ENCODE measurements around the gene HIBCH.
"Not testable (repeated sequence)": the region's sequence is repeated elsewhere in the genome, so short reads cannot be mapped to it uniquely, and the experiment has no call there.

HIBCH gene

GRCh38 chr2:190222745-190223144 lies 96.9 kb downstream of the HIBCH start:
- DNase-seq: not testable (repeated sequence)

DNA sequence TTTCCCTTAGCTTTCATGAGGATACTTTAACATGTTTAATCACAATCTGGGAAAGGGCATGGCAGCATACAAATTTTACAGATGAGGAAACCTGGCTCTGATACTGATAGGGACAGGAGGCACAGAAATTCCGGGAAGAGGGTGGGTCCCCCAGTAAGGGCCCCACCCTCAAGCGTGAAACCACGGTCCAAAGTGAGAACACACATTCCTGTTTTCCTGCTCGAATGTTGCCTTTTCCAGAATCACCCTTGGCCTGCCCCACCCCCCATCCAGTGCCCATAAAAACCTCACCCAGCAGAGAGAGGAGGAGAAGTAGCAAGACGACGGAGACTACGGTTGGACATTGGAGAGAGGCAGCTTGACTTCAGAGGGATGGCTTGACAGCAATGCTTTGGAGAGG lies 98.2 kb downstream of the HIBCH start:
- no peak for DNase-seq

DNA sequence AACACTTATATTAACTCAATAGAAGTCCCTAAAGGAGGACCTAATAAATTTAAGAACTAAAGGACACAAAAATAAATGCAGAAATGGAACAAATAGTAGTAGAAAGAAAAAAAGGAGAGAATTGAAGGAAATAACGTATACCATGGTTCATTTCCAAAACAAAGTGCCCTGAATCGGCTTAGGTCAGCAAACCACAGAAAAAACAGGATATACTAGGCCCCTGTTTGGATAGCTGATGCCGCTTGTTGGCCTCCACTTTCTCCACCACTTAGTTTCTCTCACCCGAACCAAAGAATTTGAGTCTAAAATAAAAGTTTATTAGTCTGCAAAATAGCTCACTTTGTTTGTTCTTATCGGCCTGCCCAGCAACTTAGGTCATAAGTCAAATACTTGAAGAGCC lies 100.4 kb downstream of the HIBCH start:
- DNase-seq: no peak

- DNase-seq: no peak
Observed at GRCh38 chr2:190217616-190218015, 102.0 kb downstream of the HIBCH start.

GRCh38 chr2:190216829-190217228 lies 102.8 kb downstream of the HIBCH start:
- DNase-seq: no peak

DNA sequence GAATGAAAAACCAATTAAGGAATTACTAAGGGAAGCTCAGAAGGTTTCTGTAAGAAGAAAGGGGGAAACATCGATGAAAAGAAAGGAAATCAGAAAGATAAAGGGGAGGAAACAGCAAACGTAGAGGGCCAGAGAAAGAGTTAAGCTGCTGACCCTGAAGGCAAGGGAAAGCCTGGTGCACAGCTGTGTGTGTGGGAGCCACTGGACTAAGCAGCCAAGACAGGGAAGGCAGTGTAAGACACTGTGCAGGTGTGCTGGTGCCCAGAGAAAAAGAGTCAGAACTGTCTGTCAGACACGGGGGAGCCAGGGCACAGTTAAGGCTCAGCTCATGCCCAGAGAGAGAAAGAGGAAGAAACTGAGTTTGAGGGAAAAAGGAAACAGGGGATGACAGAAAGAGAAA lies 104.0 kb downstream of the HIBCH start:
- no peak for DNase-seq

DNA sequence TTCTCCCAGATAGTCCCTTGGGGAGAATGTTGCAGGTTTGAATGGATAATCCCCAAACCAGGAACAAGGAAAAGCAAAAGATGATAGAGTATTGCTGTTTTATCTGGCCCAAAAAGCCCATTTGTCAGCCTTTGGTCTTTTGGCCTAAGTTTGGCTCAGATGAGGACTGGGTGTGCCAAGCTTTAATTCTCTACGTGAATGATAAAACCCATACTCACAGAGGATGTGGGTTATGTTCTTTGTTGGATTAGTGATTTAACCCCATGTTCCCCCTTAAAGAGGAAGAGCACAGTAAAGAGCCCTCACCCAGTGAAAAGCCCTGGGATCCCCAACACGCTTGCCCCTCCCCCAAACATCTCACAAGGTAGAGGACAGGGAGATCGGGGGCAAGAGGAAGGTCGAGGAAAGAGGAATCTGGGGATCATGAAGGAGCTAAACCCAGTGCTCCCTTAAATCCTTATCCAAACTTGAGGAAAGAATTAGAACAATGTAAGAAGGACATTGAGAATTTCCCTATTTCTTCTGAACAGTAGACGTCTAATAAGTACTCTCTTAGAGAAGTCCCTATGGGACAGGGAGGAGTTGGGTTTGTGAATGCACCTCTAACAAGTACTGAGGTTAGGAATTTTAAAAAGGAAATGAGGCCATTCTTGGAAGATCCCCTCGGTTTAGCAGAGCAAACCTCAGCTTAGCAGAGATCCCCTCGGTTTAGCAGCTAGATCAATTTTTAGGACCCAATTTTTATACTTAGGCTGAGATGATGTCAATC lies 105.0 kb downstream of the HIBCH start:
- no peak for DNase-seq

DNA sequence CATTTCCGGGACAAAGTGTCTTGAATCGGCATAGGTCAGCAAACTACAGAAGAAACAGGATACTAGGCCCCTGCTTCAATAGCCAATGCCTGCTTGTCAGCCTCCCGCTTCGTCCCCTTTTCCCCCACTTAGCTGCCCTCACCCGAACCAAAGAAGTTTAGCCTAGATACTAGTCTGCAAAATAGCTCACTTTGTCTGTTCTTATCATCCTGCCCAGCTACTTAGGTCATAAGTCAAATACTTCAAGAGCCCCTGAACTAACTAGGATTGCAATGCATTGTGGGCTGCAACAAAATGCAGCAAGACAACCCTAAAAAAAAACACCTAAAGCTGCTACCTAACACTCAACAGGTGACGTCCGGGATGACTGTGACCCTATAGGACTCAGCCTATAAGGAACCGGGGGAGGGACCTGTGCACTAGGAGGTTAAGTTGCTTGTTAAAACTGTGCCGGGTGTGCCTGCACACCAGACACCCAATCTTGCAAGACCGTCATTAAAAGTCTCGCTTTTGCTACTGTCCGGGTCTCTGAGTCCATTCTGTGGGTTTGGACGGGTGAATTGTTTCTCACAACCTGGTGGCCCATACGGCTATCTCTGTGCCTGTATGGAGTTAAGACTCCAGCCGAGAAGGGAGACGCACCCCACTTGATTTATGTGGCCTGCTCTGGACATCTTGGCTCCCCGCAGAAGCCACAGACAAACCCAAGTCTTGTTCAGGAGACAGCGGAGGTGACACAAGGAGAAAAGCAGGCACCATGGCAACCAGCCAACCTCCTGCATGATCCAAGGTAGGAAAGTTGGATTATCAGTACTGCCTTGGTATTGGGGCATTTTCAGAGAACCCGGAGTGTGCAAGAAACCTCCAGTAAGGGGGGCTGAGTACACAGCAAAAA lies 105.9 kb downstream of the HIBCH start:
- DNase-seq: no peak

GRCh38 chr2:190210471-190210870 lies 109.2 kb downstream of the HIBCH start:
- no peak for DNase-seq

GRCh38 chr2:190209559-190209958 lies 110.1 kb downstream of the HIBCH start:
- DNase-seq: no peak

DNA sequence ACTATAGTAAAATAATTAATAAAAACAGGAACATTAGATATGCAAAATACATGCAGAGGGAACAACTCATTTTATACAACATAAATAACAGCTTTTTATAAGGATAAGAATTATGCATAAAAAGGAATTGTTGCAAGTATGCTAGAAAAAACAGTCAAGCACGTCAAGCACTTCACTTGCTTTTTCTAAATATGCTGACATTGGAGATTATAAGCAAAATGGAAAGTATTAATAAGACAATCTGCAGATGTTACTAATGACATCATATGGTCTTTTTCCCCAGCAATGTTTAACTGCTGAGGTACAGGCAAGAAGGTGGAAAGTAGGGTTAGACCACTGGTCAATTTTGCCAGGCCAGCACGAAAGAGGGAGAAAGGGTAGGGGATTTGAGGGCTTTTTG lies 111.7 kb downstream of the HIBCH start:
- DNase-seq: no peak

- DNase-seq: no peak
Observed at GRCh38 chr2:190205657-190206056, 114.0 kb downstream of the HIBCH start.

DNA sequence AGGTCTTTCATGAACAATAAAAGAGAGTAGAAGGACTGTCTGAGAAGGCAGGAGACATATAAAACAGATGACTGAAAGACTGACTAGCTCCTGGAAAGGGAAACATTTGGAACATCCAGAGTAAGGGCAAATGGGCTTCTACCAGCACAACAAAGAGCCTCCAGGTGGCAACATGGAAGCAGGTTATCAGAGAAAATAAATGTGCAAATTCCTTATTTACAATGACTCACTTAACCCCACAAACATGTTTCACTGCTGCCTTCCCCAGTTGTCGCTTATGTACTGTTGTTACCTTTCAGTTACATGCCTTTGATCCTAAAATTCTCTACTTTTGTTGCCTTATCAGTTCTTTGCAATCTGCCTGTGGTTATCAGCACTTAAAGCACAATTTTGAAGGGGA lies 117.0 kb downstream of the HIBCH start:
- DNase-seq: no peak

DNA sequence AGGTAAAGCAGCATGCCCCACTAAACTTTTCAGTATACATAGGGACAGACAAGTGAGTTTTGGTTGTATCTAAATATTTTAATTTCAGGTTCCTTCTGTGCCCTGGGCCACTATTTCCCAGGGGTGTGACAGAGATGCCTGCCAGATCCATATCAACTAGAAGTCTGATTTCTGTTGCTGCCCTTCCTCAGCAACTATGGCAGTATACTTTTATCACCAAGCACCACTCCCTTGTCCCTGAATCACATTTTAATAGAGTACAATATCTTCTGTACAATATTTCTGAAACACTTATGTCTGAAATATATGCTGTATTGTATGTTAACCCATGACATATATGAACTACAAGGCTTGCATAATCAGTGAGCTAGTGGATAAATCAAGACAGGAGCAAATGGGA lies 117.6 kb downstream of the HIBCH start:
- no peak for DNase-seq

DNA sequence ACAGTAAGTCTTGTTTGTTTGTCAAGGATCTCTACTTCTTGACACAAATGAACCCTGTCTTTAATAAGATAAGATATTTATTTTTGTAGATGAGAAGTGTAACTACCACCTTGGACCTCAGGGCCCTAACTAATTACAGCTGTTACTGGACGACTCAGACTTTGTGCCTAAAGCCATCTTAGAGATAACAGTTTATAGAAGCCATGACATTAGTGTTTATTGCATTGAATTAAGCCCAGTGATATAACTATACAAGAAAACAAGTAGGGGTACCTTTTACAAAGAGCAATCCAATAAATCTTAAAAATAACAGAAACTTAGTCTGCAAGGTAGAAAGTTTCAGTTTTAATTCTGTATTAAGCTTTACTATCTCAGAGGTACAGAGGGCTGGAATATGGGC lies 119.0 kb downstream of the HIBCH start:
- DNase-seq: no peak

DNA sequence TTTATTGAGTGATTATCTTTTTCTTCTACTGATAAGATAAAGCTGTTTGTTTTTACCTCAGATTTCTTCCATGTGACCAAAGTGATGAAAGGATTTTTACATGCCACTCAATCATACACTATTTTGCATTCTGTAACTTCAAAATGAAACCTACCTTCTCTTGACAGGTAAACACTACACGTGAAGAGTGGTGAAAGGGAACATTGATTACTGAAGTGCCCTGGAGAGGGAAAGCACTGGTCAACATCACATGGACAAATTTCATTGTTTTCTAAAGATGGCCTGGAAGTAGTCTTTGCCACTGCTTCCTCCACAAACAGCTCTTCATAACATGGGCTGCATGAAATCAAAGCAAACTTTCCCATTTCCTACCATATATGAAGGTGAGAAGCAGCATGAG lies 120.1 kb downstream of the HIBCH start:
- no peak for DNase-seq

DNA sequence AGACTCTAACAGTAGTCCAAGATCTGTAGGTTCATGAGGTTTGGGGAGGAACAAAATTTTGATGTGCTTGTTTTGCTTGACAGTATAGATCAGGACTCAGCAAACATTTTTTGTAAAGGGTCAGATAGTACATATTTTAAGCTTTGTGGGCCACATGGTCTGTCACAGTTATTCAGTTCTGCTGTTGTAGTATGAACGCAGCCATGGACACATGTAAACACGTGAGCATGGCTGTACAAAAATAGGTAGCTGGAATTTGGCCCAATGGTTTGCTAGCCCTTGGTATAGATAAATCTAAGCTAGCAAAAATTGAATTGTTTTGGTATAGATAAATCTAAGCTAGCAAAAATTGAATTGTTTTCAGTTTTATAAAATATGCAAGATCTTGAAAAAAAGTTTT lies 120.5 kb downstream of the HIBCH start:
- DNase-seq: no peak

DNA sequence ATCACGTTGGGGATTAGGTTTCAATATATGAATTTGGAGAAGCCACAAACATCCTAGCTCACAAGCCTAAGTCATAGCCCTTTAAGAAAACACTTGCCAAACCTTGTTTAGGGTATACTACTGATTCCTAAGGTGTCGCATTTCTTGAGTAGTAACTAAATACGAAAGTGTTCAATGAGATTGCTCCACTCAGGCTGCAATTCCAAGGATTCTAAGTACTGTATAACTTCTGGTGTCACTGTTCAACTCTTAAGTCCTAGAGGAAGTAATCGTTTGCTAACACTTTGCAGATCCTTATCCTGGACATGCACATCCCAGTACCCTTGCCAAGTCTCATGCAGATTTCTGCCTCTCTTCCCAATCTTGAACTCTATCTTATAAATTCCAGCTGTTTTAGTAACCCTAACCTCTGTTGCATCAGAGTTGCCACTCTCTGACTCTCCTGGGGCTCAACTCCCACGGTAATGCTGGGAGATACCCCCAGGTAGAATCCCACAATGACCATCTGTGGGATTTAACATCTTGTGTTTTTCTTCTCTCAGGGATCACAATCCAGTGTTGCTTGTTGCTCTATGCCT lies 122.4 kb downstream of the HIBCH start:
- DNase-seq: no peak

- DNase-seq: no peak
Observed at GRCh38 chr2:190190507-190191162, 129.0 kb downstream of the HIBCH start.

GRCh38 chr2:190188289-190188688 lies 131.3 kb downstream of the HIBCH start:
- no peak for DNase-seq

DNA sequence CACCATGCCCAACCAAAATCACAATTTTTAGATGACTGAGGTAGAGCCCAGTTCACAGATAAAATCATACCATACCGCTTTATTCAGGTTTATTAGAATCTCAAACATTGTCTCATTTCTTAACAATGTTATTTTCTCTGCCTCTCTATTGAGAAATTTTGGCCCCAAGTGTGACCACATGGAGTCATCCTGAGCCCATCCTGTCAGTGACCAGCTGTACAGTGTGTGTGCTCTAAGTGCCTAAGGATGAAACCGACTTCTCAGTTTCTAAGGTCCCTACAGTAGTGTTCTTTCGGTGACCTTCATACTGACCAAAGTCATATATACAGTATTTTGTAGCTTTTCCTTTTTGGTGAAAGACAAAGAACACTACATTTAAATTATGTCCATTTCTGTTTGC lies 133.4 kb downstream of the HIBCH start:
- no peak for DNase-seq

DNA sequence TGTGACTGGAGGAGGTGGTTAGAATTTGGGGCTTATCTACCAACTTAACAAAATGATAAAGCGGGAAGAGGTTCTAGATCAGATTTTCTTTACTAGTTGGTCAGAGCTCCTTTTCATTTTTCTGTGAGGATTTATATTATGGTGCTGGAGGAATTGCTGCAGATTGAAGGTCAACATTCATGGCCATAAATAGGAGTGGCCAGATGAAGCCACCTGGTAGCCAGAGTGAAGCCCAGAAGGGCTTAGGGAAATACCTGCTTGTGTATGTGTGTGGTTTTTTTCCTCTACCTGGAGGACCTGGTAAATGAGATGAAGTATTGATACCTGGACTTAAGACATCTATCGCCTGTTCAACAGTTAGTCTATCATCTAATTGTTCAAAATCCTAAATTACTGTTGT lies 134.2 kb downstream of the HIBCH start:
- no peak for DNase-seq

DNA sequence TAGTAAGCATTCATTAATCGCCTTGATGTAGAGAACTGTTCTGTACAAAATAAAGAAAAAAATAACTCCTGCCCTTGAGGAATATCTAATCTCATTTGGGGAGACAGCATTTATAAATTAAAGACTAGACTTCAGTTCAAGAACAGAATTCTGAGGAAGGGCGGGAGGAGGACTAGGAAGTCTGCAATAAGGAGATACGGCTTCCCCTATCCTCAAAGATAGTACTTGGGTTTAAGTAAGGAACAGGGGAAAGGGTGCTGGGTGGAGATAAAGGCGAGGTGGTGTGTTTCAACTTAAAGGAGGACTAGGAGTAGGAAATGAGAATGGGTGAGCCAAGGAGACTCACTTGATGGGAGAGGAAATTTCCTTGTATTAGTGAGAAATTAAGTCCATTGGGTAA lies 135.2 kb downstream of the HIBCH start:
- DNase-seq: no peak

Data from activated gamma-delta T cell (primary cell).